Upper lobe of right lung (tissue), 1 donor: ENCODE data around the gene TMED9. TPM values are rescaled to one million over a fixed set of nuclear protein-coding genes. Genes with fewer than 3 reads are reported as not detected.

Source experiments
- ATAC-seq: fragments of 200-7000 bp; cut with Tn5 transposase; one replicate; pipeline ENCODE4 v1.9.1; 2020; ENCODE audit warnings: mild to moderate bottlenecking, moderate library complexity
- DNase-seq: peaks from one replicate; pipeline ENCODE4 v3.0.0-alpha.2; 2020
- H3K27ac ChIP-seq: fragments of 200-600 bp; one replicate; pipeline ENCODE4 v1.8.0; 2022
- H3K27me3 ChIP-seq: fragments of 200-600 bp; one replicate; pipeline ENCODE4 v1.8.0; 2022; ENCODE audit warnings: mild to moderate bottlenecking
- H3K36me3 ChIP-seq: fragments of 200-600 bp; one replicate; pipeline ENCODE4 v1.8.0; 2022
- H3K4me1 ChIP-seq: fragments of 200-600 bp; one replicate; pipeline ENCODE4 v1.8.0; 2022
- H3K4me3 ChIP-seq: fragments of 200-600 bp; one replicate; pipeline ENCODE4 v1.8.0; 2022; ENCODE audit warnings: mild to moderate bottlenecking
- H3K9me3 ChIP-seq: fragments of 200-600 bp; one replicate; pipeline ENCODE4 v1.8.0; 2022
- CTCF ChIP-seq: fragments of 200-600 bp; IDR thresholded peaks from one replicate; pipeline ENCODE4 v1.8.0; 2022; ENCODE audit warnings: antibody characterized with exemption
- intact Hi-C: fragments of 100-400 bp; cut with DNase I; formaldehyde crosslinking; loops from one replicate; pipeline ENCODE4 v1.11.0; 2022
- total RNA-seq: library from RNA; stranded (reverse); fragmentation: NEBNext Ultra II Directional; extraction: Animal tissue kit (Norgen Biotek cat#: 25700); gene quantifications from one replicate; pipeline ENCODE4 v1.2.1, GENCODE V29; 2021
- donor health status: DM: no; HTN: yes; CAD: no; lungs with severe emphysema.

TMED9 gene
- total RNA-seq, 1 donor from 2014 or later = 133 TPM

GRCh38 chr5:177595026-177595585, 3.1 kb downstream of the TMED9 start:
- H3K36me3 ChIP-seq = peaks cover 37% of the 10 kb centered on the region
- peaks cover 4% of the 10 kb centered on the region for H3K27me3 ChIP-seq
- no peaks in the 10 kb centered on the region for H3K9me3 ChIP-seq
- TF ChIP-seq CTCF = no peak
- no peak overlapping the region for H3K4me3 ChIP-seq
- DNase-seq (peak; percentile 28), ATAC-seq (no peak)
- intact Hi-C loops = no loop called here
- H3K27ac ChIP-seq = no peak overlapping the region
- H3K4me1 ChIP-seq = peaks cover 12% of the 10 kb centered on the region

DNA sequence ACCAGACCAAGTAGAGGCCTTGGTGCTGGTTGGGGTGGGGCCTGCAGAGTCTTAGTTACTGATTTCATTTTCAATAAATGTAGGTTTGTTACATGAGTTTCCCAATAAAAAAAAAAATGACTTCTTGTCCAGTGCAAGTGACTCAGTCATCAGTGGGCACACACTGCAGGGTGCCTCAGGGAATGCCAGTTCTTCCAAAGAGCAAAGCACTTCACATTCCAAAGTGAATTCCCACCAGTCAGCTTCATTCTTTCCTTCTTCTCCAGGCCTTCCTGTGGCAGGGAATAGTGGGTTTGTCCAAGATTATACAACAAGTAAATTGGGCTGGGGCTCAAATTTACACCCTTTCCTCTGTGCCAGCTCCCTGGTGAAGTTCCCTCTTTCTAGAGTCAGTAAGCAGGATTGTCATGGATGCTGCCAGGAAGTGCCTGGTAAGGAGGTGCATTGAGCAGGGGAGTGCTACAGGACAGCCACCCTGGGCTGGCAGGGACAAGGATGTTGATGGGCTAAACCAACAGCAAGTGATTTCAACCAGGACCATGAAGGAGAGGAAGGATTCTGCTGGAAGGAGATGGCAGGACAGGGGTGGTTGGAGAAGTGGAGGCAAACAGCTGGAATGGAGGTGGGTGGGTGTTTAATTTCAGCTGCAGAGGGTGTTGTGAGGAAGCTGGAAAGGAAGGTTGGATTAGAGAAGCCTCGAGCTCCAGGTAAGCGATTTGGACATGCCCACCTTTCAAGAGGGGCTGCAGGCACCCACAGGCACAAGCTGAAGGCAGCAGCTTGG, 4.2 kb downstream of the TMED9 start:
- no peak for ATAC-seq
- Histone ChIP-seq H3K4me1 (peaks cover 18% of the 10 kb centered on the region), H3K4me3 (no peak overlapping the region), H3K36me3 (peaks cover 37% of the 10 kb centered on the region), H3K9me3 (no peaks in the 10 kb centered on the region), H3K27ac (no peak overlapping the region), H3K27me3 (no peaks in the 10 kb centered on the region)
- TF ChIP-seq CTCF = no peak
- peak; percentile 21 for DNase-seq
- intact Hi-C loops = no loop called here

DNA sequence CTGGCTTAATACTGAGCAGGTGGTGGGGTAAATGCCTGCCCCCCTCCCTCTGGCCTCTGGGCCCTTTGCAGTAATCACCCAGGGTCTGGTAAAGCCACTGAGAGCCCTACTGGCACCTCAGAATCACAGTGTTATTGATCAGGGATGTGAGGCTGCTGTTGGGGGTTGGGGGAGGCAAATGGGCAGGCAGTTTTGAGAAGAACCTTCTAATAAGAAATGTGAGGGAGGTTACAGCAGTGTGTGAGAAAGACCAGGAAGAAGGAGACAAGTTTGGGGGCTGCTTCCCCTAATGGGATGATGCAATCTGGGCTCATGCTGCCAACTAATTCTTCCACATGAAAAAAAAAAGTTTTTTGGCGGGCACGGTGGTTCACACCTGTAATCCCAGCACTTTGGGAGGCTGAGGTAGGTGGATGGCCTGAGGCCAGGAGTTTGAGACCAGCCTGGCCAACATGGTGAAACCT, 4.8 kb downstream of the TMED9 start:
- no peak for ATAC-seq
- H3K27me3 ChIP-seq = no peaks in the 10 kb centered on the region
- no peak overlapping the region for H3K4me3 ChIP-seq
- H3K9me3 ChIP-seq = no peaks in the 10 kb centered on the region
- no peak overlapping the region for H3K27ac ChIP-seq
- no peak for DNase-seq
- intact Hi-C loops = no loop called here
- peaks cover 37% of the 10 kb centered on the region for H3K36me3 ChIP-seq
- no peak for TF ChIP-seq CTCF
- peaks cover 18% of the 10 kb centered on the region for H3K4me1 ChIP-seq

GRCh38 chr5:177598477-177598876, 6.5 kb downstream of the TMED9 start:
- TF ChIP-seq CTCF = no peak
- Histone ChIP-seq H3K27ac (no peak overlapping the region), H3K4me1 (peaks cover 10% of the 10 kb centered on the region), H3K9me3 (no peaks in the 10 kb centered on the region), H3K36me3 (peaks cover 35% of the 10 kb centered on the region), H3K27me3 (no peaks in the 10 kb centered on the region), H3K4me3 (no peak overlapping the region)
- no peak for ATAC-seq
- intact Hi-C loops = no loop called here
- DNase-seq = no peak

GRCh38 chr5:177599731-177600507, 7.9 kb downstream of the TMED9 start, which contains the start of gene B4GALT7:
Gene B4GALT7, plus strand, starts transcription at chr5:177600132. Its CDS starts 79 bp downstream, at chr5:177600211.
- Histone ChIP-seq H3K9me3 (no peaks in the 10 kb centered on the region), H3K27me3 (no peaks in the 10 kb centered on the region), H3K27ac (peak within 1 kb of the TSS; percentile 89), H3K4me1 (peaks cover 6% of the 10 kb centered on the region), H3K36me3 (peaks cover 20% of the 10 kb centered on the region), H3K4me3 (peak within 1 kb of the TSS; percentile 70)
- TF ChIP-seq CTCF = no peak
- DNase-seq = peak; percentile 94
- ATAC-seq = peak; percentile 98
- intact Hi-C loops = no loop called here
